Measurements from ENCODE around the gene ALPK3.
"Not testable (repeated sequence)": the region's sequence is repeated elsewhere in the genome, so short reads cannot be mapped to it uniquely, and the experiment has no call there.

Gene ALPK3

DNA sequence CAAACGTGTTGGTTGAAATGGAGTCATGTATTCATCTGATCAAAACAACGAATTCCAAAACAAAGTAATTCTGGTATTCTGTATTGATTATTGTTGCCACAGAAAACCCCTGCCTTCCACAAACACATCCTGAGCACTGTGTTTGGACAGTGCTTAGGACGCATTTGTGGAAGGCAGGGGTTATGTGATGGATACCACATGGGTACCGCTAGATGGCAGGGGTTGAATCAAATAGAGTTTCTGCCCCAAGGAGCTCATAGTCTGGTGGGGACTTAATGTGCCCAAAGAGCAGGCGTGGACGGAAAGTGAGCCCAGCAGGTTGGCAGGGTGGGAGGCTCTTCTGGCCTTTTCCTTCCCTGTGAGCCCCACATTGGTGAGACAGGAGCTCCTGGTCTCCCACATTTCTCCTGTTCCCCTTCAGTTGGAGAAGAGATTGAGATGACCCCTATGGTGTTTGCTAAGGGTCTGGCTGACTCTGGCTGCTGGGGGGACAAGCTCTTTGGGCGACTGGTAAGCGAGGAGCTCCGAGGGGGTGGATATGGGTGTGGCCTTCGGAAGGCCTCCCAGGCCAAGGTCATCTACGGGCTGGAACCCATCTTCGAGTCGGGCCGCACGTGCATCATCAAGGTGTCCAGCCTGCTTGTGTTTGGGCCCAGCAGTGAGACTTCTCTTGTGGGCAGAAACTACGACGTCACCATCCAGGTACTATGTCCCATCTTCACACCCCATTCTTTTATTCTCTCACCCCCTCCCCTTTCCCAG lies 45.2 kb downstream of the ALPK3 start:
- no peak overlapping the region for H3K4me3 Mint-ChIP-seq
- H3K9me3 Mint-ChIP-seq: no peaks in the 10 kb centered on the region
- no peaks in the 10 kb centered on the region for H3K4me1 Mint-ChIP-seq
- H3K27ac Mint-ChIP-seq: no peak overlapping the region
- no peaks in the 10 kb centered on the region for H3K27me3 Mint-ChIP-seq
- no peak for DNase-seq
- no peaks in the 10 kb centered on the region for H3K36me3 Mint-ChIP-seq (ENCODE audit: low read depth)
- ATAC-seq: no peak

DNA sequence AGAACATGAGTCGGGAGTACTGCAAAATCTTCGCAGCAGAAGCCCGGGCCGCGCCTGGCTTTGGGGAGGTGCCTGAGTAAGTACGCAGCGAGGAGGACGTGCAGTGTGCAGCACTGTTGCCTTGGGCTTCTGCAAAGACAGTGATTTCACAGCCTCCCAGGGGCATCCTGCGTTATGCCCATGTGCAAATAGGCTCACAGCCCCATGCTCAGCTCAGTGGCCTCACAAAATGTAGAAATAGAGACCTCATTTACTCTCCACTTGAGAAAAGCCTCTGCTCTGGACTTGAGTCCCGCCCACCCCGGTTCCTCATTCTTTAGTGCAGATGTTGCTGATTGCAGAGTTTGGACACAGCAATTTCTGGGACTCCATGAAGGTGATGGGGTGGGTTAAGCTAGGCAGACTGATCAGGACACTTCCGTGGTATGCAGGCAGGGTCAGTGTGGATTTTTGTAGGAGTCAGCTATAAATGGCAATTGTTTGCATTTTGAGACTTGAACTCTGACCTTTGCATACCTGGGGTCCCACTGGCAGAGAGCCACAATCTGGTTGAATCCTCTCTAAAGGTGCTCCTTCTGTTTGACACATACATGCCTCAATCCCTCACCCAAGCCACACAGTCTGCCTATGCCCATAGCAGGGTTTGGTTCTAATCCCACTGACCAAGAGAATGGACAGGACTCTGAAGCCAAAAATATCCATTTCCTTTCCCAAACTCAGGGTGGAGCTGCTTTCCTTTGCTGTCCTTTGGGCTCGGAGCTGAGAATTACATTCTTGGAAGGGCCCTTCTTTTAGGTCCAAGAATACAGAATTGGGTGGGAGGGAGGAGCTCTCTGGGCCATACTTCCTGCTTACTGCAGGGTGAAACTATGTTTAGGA lies 46.6 kb downstream of the ALPK3 start:
- Mint-ChIP-seq H3K9me3 (no peaks in the 10 kb centered on the region), H3K4me3 (no peak overlapping the region), H3K27me3 (no peaks in the 10 kb centered on the region)

DNA sequence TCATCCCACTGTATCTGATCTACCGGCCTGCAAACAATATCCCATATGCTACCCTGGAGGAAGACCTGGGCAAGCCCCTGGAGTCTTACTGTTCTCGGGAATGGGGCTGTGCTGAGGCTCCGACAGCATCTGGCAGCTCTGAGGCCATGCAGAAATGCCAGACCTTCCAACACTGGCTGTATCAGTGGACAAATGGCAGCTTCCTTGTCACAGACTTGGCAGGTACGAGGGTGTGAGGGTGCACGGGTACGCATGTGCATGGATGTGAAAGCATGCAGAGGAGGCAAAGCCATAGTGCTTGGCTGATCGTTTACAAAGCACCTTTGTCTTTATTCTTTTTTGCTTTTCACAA lies 47.3 kb downstream of the ALPK3 start:
- Mint-ChIP-seq H3K4me1 (no peaks in the 10 kb centered on the region), H3K27ac (no peak overlapping the region), H3K27me3 (no peaks in the 10 kb centered on the region), H3K36me3 (ENCODE audit: low read depth) (no peaks in the 10 kb centered on the region), H3K9me3 (no peaks in the 10 kb centered on the region), H3K4me3 (no peak overlapping the region)
- ATAC-seq: no peak
- DNase-seq: no peak

More for the DNA sequence above, 46.6 kb downstream of the ALPK3 start:
- Mint-ChIP-seq H3K36me3 (ENCODE audit: low read depth) (no peaks in the 10 kb centered on the region), H3K4me1 (no peaks in the 10 kb centered on the region), H3K27ac (no peak overlapping the region)
- ATAC-seq: no peak
- DNase-seq: no peak

GRCh38 chr15:84865074-84865569 lies 48.0 kb downstream of the ALPK3 start:
- H3K4me3 Mint-ChIP-seq: no peak overlapping the region
- no peaks in the 10 kb centered on the region for H3K4me1 Mint-ChIP-seq
- no peak overlapping the region for H3K27ac Mint-ChIP-seq
- DNase-seq: no peak
- no peaks in the 10 kb centered on the region for H3K27me3 Mint-ChIP-seq
- H3K36me3 Mint-ChIP-seq (ENCODE audit: low read depth): no peaks in the 10 kb centered on the region
- ATAC-seq: no peak
- H3K9me3 Mint-ChIP-seq: no peaks in the 10 kb centered on the region

DNA sequence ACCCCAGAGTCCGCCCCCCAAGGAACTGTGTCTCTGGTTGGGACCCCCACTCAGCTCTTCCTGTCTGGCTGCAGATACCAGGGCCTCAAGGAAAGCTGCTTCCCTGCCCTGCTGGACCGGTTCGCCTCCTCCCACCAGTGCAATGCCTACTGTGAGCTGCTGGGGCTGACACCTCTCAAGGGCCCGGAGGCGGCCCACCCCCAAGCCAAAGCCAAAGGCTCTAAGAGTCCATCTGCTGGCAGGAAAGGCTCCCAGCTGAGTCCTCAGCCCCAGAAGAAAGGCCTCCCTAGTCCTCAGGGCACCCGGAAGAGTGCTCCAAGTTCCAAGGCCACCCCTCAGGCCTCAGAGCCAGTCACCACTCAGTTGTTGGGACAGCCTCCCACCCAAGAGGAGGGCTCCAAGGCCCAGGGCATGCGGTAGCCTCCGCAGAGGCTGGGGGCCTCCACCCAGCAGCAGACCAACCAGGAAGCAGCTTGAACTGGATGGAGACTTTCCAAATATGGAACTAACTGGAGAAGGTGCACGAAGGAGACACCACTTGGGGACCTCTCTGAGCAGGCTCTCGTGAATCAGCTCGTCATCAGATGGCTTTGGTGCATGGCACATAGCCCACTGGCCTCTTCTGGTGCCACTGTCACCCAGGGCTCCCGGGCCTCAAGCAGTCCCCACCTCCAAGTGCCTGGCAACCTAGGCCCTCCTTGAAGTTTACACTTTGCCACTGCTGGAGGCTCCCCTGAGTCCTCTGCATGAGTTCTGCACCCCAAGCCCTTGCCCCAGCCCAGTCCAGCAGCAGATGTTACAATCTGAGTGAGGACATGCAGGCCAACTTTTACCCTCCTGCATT lies 51.1 kb downstream of the ALPK3 start:
- Mint-ChIP-seq H3K36me3 (ENCODE audit: low read depth) (no peaks in the 10 kb centered on the region), H3K9me3 (no peaks in the 10 kb centered on the region), H3K4me1 (no peaks in the 10 kb centered on the region), H3K27me3 (no peaks in the 10 kb centered on the region), H3K4me3 (no peak overlapping the region), H3K27ac (no peak overlapping the region)
- ATAC-seq (no peak), DNase-seq (no peak)

DNA sequence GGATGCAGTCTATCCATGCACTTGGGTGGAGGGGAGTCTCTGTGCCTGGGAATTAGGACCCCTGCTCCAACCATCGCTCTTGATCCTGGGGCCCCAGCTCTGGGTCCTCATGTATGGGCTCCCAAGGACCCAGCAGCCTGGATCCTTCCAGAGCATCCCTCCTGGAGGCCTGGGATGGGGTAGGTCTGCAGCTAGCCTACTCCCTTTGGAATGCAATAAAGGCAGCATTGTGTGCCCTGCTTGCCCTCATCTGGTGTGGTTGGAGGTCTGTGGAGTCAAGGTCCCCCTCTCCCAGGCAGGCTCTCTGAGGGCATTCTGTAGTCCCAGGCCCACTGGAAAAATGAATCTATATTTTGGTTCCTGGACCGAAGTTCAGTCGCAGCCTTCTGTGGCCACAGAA lies 52.4 kb downstream of the ALPK3 start:
- ATAC-seq: no peak
- Mint-ChIP-seq H3K36me3 (ENCODE audit: low read depth) (no peaks in the 10 kb centered on the region), H3K9me3 (no peaks in the 10 kb centered on the region), H3K27ac (no peak overlapping the region), H3K4me3 (no peak overlapping the region), H3K4me1 (no peaks in the 10 kb centered on the region), H3K27me3 (no peaks in the 10 kb centered on the region)
- no peak for DNase-seq

GRCh38 chr15:84871428-84871985 lies 54.4 kb downstream of the ALPK3 start:
- H3K9me3 Mint-ChIP-seq: no peaks in the 10 kb centered on the region
- H3K27ac Mint-ChIP-seq: no peak overlapping the region
- H3K27me3 Mint-ChIP-seq: no peaks in the 10 kb centered on the region
- H3K4me1 Mint-ChIP-seq: no peaks in the 10 kb centered on the region
- H3K36me3 Mint-ChIP-seq (ENCODE audit: low read depth): no peaks in the 10 kb centered on the region
- DNase-seq (no peak), ATAC-seq (no peak)
- no peak overlapping the region for H3K4me3 Mint-ChIP-seq

- H3K27ac Mint-ChIP-seq: no peak overlapping the region
- no peaks in the 10 kb centered on the region for H3K27me3 Mint-ChIP-seq
- H3K36me3 Mint-ChIP-seq (ENCODE audit: low read depth): no peaks in the 10 kb centered on the region
- no peaks in the 10 kb centered on the region for H3K4me1 Mint-ChIP-seq
- DNase-seq (no peak), ATAC-seq (no peak)
- H3K4me3 Mint-ChIP-seq: no peak overlapping the region
- no peaks in the 10 kb centered on the region for H3K9me3 Mint-ChIP-seq
Observed at GRCh38 chr15:84872009-84872910, 55.1 kb downstream of the ALPK3 start.

- no peak overlapping the region for H3K27ac Mint-ChIP-seq
- H3K4me3 Mint-ChIP-seq: no peak overlapping the region
- H3K27me3 Mint-ChIP-seq: no peaks in the 10 kb centered on the region
- H3K9me3 Mint-ChIP-seq: no peaks in the 10 kb centered on the region
- no peaks in the 10 kb centered on the region for H3K4me1 Mint-ChIP-seq
- no peak for DNase-seq
- no peak for ATAC-seq
- no peaks in the 10 kb centered on the region for H3K36me3 Mint-ChIP-seq (ENCODE audit: low read depth)
Observed at GRCh38 chr15:84873997-84874396, 56.8 kb downstream of the ALPK3 start.

- ATAC-seq: no peak
- Mint-ChIP-seq H3K4me1 (no peaks in the 10 kb centered on the region), H3K27ac (no peak overlapping the region), H3K36me3 (ENCODE audit: low read depth) (no peaks in the 10 kb centered on the region), H3K9me3 (no peaks in the 10 kb centered on the region), H3K4me3 (no peak overlapping the region), H3K27me3 (no peaks in the 10 kb centered on the region)
- no peak for DNase-seq
Observed at GRCh38 chr15:84874981-84875699, 58.0 kb downstream of the ALPK3 start.

DNA sequence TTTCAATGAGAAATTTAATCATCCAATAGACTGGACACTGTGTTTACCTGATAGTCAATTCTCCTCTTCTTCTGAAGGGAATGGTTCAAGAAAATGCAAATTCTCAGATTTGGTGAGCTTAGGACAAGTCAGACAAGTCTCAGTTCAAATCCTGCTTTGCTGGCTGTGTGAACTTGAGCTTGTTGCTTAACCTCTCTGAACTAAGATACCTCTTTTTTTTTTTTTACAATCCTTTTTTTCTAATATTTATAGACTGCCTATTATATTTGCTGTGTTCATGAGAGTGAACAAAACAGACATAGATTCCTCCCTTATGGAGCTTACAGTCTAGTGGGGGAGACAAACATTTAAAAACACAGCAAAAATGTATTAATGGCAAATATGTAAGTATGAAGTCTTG lies 59.1 kb downstream of the ALPK3 start:
- H3K9me3 Mint-ChIP-seq: no peaks in the 10 kb centered on the region
- H3K4me1 Mint-ChIP-seq: no peaks in the 10 kb centered on the region
- no peak for DNase-seq
- no peaks in the 10 kb centered on the region for H3K27me3 Mint-ChIP-seq
- H3K4me3 Mint-ChIP-seq: no peak overlapping the region
- H3K36me3 Mint-ChIP-seq (ENCODE audit: low read depth): no peaks in the 10 kb centered on the region
- ATAC-seq: no peak
- H3K27ac Mint-ChIP-seq: no peak overlapping the region

GRCh38 chr15:84877701-84878100 lies 60.5 kb downstream of the ALPK3 start:
- H3K9me3 Mint-ChIP-seq; H3K27me3 Mint-ChIP-seq; H3K4me3 Mint-ChIP-seq; DNase-seq; H3K36me3 Mint-ChIP-seq (ENCODE audit: low read depth); ATAC-seq; H3K27ac Mint-ChIP-seq; H3K4me1 Mint-ChIP-seq: not testable (repeated sequence)

DNA sequence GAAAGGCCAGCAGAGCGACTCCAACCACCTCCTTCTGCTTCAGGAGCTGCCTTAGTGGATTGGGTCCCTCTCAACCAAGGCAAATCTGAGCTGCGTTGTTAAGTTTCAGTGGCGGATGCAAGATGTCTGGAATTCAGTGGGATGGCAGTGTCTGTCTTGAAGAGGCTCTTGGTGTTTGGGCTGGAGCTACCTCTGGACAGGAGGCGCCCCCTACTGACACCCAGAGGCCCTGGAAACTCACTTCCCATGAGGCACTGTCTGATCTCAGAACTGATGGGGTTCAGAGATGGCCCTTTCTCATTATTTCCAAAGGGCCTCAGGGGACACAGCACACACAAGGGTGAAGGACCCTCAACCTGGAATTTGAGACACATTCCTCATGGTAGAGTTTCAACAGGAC lies 61.3 kb downstream of the ALPK3 start:
- Mint-ChIP-seq H3K4me3 (no peak overlapping the region), H3K9me3 (no peaks in the 10 kb centered on the region), H3K27me3 (no peaks in the 10 kb centered on the region), H3K4me1 (no peaks in the 10 kb centered on the region), H3K27ac (no peak overlapping the region), H3K36me3 (ENCODE audit: low read depth) (no peaks in the 10 kb centered on the region)
- ATAC-seq (peak; percentile 69), DNase-seq (peak; percentile 67)

Measured in activated naive CD8-positive, alpha-beta T cell treated with anti-CD3 and anti-CD28 coated beads, Interleukin-2, amount 50 U/mL, for 24 hours (primary cell).